Measurements from ENCODE around the gene SEC23B.
"Not testable (repeated sequence)": the region's sequence is repeated elsewhere in the genome, so short reads cannot be mapped to it uniquely, and the experiment has no call there.

The SEC23B gene

GRCh38 chr20:18524646-18525045, 16.9 kb downstream of the SEC23B start:
- no peak for DNase-seq

- not testable (repeated sequence) for DNase-seq
Observed at GRCh38 chr20:18526761-18527160, 19.0 kb downstream of the SEC23B start.

- DNase-seq = no peak
Observed at GRCh38 chr20:18527339-18527738, 19.6 kb downstream of the SEC23B start.

- no peak for DNase-seq
Observed at GRCh38 chr20:18527836-18528235, 20.1 kb downstream of the SEC23B start.

GRCh38 chr20:18529041-18529440, 21.3 kb downstream of the SEC23B start:
- DNase-seq = no peak

- DNase-seq = no peak
Observed at GRCh38 chr20:18532626-18533025, 24.9 kb downstream of the SEC23B start.

GRCh38 chr20:18533491-18533890, 25.8 kb downstream of the SEC23B start:
- no peak for DNase-seq

GRCh38 chr20:18533978-18534644, 26.4 kb downstream of the SEC23B start:
- DNase-seq = no peak

- DNase-seq = no peak
Observed at GRCh38 chr20:18537651-18538050, 29.9 kb downstream of the SEC23B start.

GRCh38 chr20:18541741-18542140, 34.0 kb downstream of the SEC23B start:
- no peak for DNase-seq

GRCh38 chr20:18543216-18543615, 35.5 kb downstream of the SEC23B start:
- DNase-seq = no peak

- no peak for DNase-seq
Observed at GRCh38 chr20:18543932-18544331, 36.2 kb downstream of the SEC23B start.

- DNase-seq = no peak
Observed at GRCh38 chr20:18545566-18545965, 37.8 kb downstream of the SEC23B start.

- no peak for DNase-seq
Observed at GRCh38 chr20:18548465-18548864, 40.7 kb downstream of the SEC23B start.

- peak in 6 of 56 donors; percentile 4 to 15 (median 11) for DNase-seq
Observed at GRCh38 chr20:18553746-18554145, 46.0 kb downstream of the SEC23B start.

- peak; percentile 34 to 91 (median 80) for DNase-seq
Observed at GRCh38 chr20:18566892-18567738, 59.4 kb downstream of the SEC23B start, which contains the start of gene SMIM26. TSS of gene SMIM26 (plus strand) at chr20:18567432. CDS start at chr20:18567479, 47 bp downstream.

- no peak for DNase-seq
Observed at GRCh38 chr20:18567739-18568091, 60.0 kb downstream of the SEC23B start.

GRCh38 chr20:18571009-18571408, 63.3 kb downstream of the SEC23B start:
- no peak for DNase-seq

- no peak for DNase-seq
Observed at GRCh38 chr20:18571578-18571977, 63.8 kb downstream of the SEC23B start.

GRCh38 chr20:18577942-18578341, 70.2 kb downstream of the SEC23B start:
- DNase-seq = no peak

GRCh38 chr20:18578581-18578980, 70.8 kb downstream of the SEC23B start:
- no peak for DNase-seq

- DNase-seq = no peak
Observed at GRCh38 chr20:18580012-18580411, 72.3 kb downstream of the SEC23B start.

GRCh38 chr20:18585134-18585533, 77.4 kb downstream of the SEC23B start:
- DNase-seq = no peak
